IMR-90 (cell line): ENCODE measurements around the gene RPN2. TPM values are rescaled to one million over a fixed set of nuclear protein-coding genes. Genes with fewer than 3 reads are reported as not detected.

ENCODE experiments used
- ATAC-seq: fragments of 200-7000 bp; cut with Tn5 transposase; 2 replicates; pipeline ENCODE4 v1.9.1; 2020; ENCODE audit warnings: low read depth, mild to moderate bottlenecking, moderate library complexity
- BruUV-seq: library from RNA; stranded (reverse); fragments of 400-500 nt; replicated peaks from 2 replicates; lab custom pipeline; 2021; lab: Mats Ljungman, UMichigan
- CTCF ChIA-PET: fragments of 300-600 bp; formaldehyde crosslinking; extraction: SDS; loops from one replicate; lab custom pipeline; 2021; ENCODE audit warnings: antibody characterized with exemption; lab: Yijun Ruan, JAX
- POLR2A ChIA-PET: fragments of 300-600 bp; sonication (Branson Sonifier 250); formaldehyde crosslinking; loops from one replicate; lab custom pipeline; 2022; ENCODE audit warnings: antibody characterized with exemption; ENCODE audit not compliant: unreplicated experiment; lab: Charles Lee
- DNase-seq: peaks from one replicate; pipeline ENCODE4 v3.0.0; 2013
- H2AFZ ChIP-seq: replicated peaks from 2 replicates; pipeline ENCODE3; 2013; ENCODE audit warnings: low read length, mild to moderate bottlenecking; ENCODE audit not compliant: poor library complexity
- H2AK5ac ChIP-seq: 2 replicates; pipeline ENCODE4 v1.6.1; 2013; ENCODE audit warnings: low read depth, low read length, inconsistent platforms
- H2AK9ac ChIP-seq: replicated peaks from 2 replicates; pipeline ENCODE3; 2013; ENCODE audit warnings: mild to moderate bottlenecking, low read depth, low read length, moderate library complexity; ENCODE audit not compliant: poor library complexity
- H2BK120ac ChIP-seq: 2 replicates; pipeline ENCODE4 v1.6.1; 2013; ENCODE audit warnings: low read depth, low read length, inconsistent platforms
- H2BK15ac ChIP-seq: 3 replicates; pipeline ENCODE4 v1.6.1; 2013; ENCODE audit warnings: low read depth, low read length, inconsistent platforms
- H2BK20ac ChIP-seq: 2 replicates; pipeline ENCODE4 v1.6.1; 2013; ENCODE audit warnings: low read depth, mild to moderate bottlenecking, inconsistent platforms, low read length, moderate library complexity
- H2BK5ac ChIP-seq: 2 replicates; pipeline ENCODE4 v1.6.1; 2013; ENCODE audit warnings: mild to moderate bottlenecking, low read depth, low read length, inconsistent platforms; ENCODE audit not compliant: poor library complexity, severe bottlenecking
- H3K14ac ChIP-seq: replicated peaks from 2 replicates; pipeline ENCODE4 v1.6.1; 2013; ENCODE audit warnings: low read depth, low read length, inconsistent platforms
- H3K18ac ChIP-seq: 2 replicates; pipeline ENCODE4 v1.6.1; 2013; ENCODE audit warnings: low read depth, low read length, control low read depth
- H3K23ac ChIP-seq: 2 replicates; pipeline ENCODE4 v1.6.1; 2013; ENCODE audit warnings: low read depth, low read length, inconsistent platforms
- H3K27ac ChIP-seq: 2 replicates; pipeline ENCODE4 v1.5.1; 2013; ENCODE audit warnings: mild to moderate bottlenecking, control low read depth, low read length; ENCODE audit not compliant: insufficient read depth
- H3K27me3 ChIP-seq: 2 replicates; pipeline ENCODE4 v1.6.1; 2013; ENCODE audit warnings: low read length; ENCODE audit not compliant: control insufficient read depth, insufficient read depth
- H3K36me3 ChIP-seq: 2 replicates; pipeline ENCODE4 v1.6.1; 2013; ENCODE audit warnings: low read length, mixed read lengths; ENCODE audit not compliant: control insufficient read depth, insufficient read depth
- H3K4ac ChIP-seq: 2 replicates; pipeline ENCODE4 v1.6.1; 2013; ENCODE audit warnings: low read depth, low read length, inconsistent platforms
- H3K4me1 ChIP-seq: 2 replicates; pipeline ENCODE4 v1.6.1; 2013; ENCODE audit warnings: low read length, mixed read lengths; ENCODE audit not compliant: control insufficient read depth, insufficient read depth
- H3K4me2 ChIP-seq: 2 replicates; pipeline ENCODE4 v1.6.1; 2013; ENCODE audit warnings: low read depth, mild to moderate bottlenecking, control low read depth, low read length, moderate library complexity
- H3K4me3 ChIP-seq: 2 replicates; pipeline ENCODE4 v1.5.1; 2013; ENCODE audit warnings: low read depth, mild to moderate bottlenecking, control low read depth, low read length, moderate library complexity; ENCODE audit not compliant: insufficient read depth
- H3K56ac ChIP-seq: 2 replicates; pipeline ENCODE4 v1.6.1; 2013; ENCODE audit warnings: low read length, inconsistent platforms; ENCODE audit not compliant: insufficient read depth; ENCODE audit errors: extremely low read depth
- H3K79me1 ChIP-seq, 2 experiments: 2 replicates each; pipeline ENCODE4 v1.6.1; 2013; ENCODE audit warnings: low read length in 2 of 2, inconsistent platforms in 1 of 2, low read depth in 1 of 2
- H3K9ac ChIP-seq: 2 replicates; pipeline ENCODE4 v1.6.1; 2013; ENCODE audit warnings: low read depth, low read length, control low read depth
- H3K9me1 ChIP-seq: 2 replicates; pipeline ENCODE4 v1.6.1; 2013; ENCODE audit warnings: low read length, inconsistent platforms; ENCODE audit not compliant: insufficient read depth
- H3K9me3 ChIP-seq: 2 replicates; pipeline ENCODE4 v1.6.1; 2013; ENCODE audit warnings: low read length; ENCODE audit not compliant: control insufficient read depth, insufficient read depth
- H4K20me1 ChIP-seq: 2 replicates; pipeline ENCODE4 v1.6.1; 2013; ENCODE audit warnings: low read length, inconsistent platforms; ENCODE audit not compliant: insufficient read depth
- H4K5ac ChIP-seq: 2 replicates; pipeline ENCODE4 v1.6.1; 2013; ENCODE audit warnings: mild to moderate bottlenecking, low read depth, low read length, control low read depth
- H4K8ac ChIP-seq, 2 experiments: 2 replicates each; pipeline ENCODE4 v1.6.1; 2013; ENCODE audit warnings: low read depth in 2 of 2, low read length in 2 of 2, control low read depth in 1 of 2, inconsistent platforms in 1 of 2
- H4K91ac ChIP-seq: 2 replicates; pipeline ENCODE4 v1.6.1; 2013; ENCODE audit warnings: low read depth, low read length, inconsistent platforms; ENCODE audit not compliant: insufficient read depth
- CEBPB ChIP-seq: IDR thresholded peaks from 2 replicates; pipeline ENCODE4 v1.6.1; 2012; ENCODE audit warnings: low read depth, low read length, improper control_type of control experiment
- CHD1 ChIP-seq: IDR thresholded peaks from 2 replicates; pipeline ENCODE4 v1.6.1; 2012; ENCODE audit warnings: low read depth, low read length, improper control_type of control experiment
- CTCF ChIP-seq: conservative IDR thresholded peaks from 2 replicates; pipeline ENCODE4 v1.5.1; 2012; ENCODE audit warnings: mild to moderate bottlenecking, low read depth, low read length, improper control_type of control experiment
- ELK1 ChIP-seq: fragments of 150-350 bp; IDR thresholded peaks from 2 replicates; pipeline ENCODE4 v1.6.1; 2016; ENCODE audit warnings: low read depth, mild to moderate bottlenecking, low read length, moderate library complexity, borderline replicate concordance
- FOS ChIP-seq: fragments of 150-350 bp; IDR thresholded peaks from 2 replicates; pipeline ENCODE4 v1.6.1; 2016; ENCODE audit warnings: low read depth, low read length
- MAFK ChIP-seq: IDR thresholded peaks from 2 replicates; pipeline ENCODE4 v1.6.1; 2012; ENCODE audit warnings: low read depth, low read length, improper control_type of control experiment
- MAZ ChIP-seq: IDR thresholded peaks from 2 replicates; pipeline ENCODE4 v1.6.1; 2012; ENCODE audit warnings: low read depth, mild to moderate bottlenecking, low read length, improper control_type of control experiment, moderate library complexity, borderline replicate concordance
- MXI1 ChIP-seq: IDR thresholded peaks from 2 replicates; pipeline ENCODE4 v1.6.1; 2012; ENCODE audit warnings: low read depth, mild to moderate bottlenecking, low read length, moderate library complexity, borderline replicate concordance
- NFE2L2 ChIP-seq: fragments of 150-350 bp; IDR thresholded peaks from 2 replicates; pipeline ENCODE4 v1.6.1; 2016; ENCODE audit warnings: low read depth, mild to moderate bottlenecking, low read length
- POLR2A ChIP-seq: IDR thresholded peaks from 2 replicates; pipeline ENCODE4 v1.6.1; 2012; ENCODE audit warnings: mild to moderate bottlenecking, low read depth, low read length
- RAD21 ChIP-seq: IDR thresholded peaks from 2 replicates; pipeline ENCODE4 v1.6.1; 2012; ENCODE audit warnings: low read length, improper control_type of control experiment
- RCOR1 ChIP-seq: IDR thresholded peaks from 2 replicates; pipeline ENCODE4 v1.6.1; 2012; ENCODE audit warnings: mild to moderate bottlenecking, low read length, improper control_type of control experiment; ENCODE audit not compliant: insufficient replicate concordance
- RFX5 ChIP-seq: IDR thresholded peaks from 2 replicates; pipeline ENCODE4 v1.8.0; 2012; ENCODE audit warnings: low read depth, mild to moderate bottlenecking, low read length, moderate library complexity
- SMC3 ChIP-seq: fragments of 150-350 bp; IDR thresholded peaks from 2 replicates; pipeline ENCODE4 v1.6.1; 2016; ENCODE audit warnings: low read depth, mild to moderate bottlenecking, antibody characterized with exemption, low read length, moderate library complexity
- USF2 ChIP-seq: fragments of 150-350 bp; IDR thresholded peaks from 2 replicates; pipeline ENCODE4 v1.6.1; 2017; ENCODE audit warnings: mild to moderate bottlenecking, antibody characterized with exemption, low read length, low read depth
- WGBS, 2 experiments: methylation state at CpG; one replicate each; pipeline versions ENCODE4 v1.1.5 to v1.1.7; 2013; ENCODE audit warnings: missing lambda C conversion rate in 2 of 2; ENCODE audit not compliant: insufficient read length in 1 of 2; ENCODE audit errors: extremely low coverage in 2 of 2; 5-methylcytosine and 5-hydroxymethylcytosine counted together
- dilution Hi-C: fragments of 300-500 bp; cut with HindIII; formaldehyde crosslinking; loops from one replicate; pipeline ENCODE4 v1.14.3; 2018; ENCODE audit warnings: low sequenced_read_pairs; ENCODE audit not compliant: unreplicated experiment
- in situ Hi-C: fragments of 300-500 bp; cut with MboI; formaldehyde crosslinking; loops from 3 replicates; pipeline ENCODE4 v1.14.3; 2019; ENCODE audit warnings: low sequenced_read_pairs, inconsistent platforms, mixed read lengths
- intact Hi-C: fragments of 100-400 bp; cut with micrococcal nuclease; formaldehyde crosslinking; loops from 2 replicates; pipeline ENCODE4 v1.10.0; 2022
- polyA plus RNA-seq, 3 experiments: library from polyadenylated mRNA; depleted of rRNA; stranded (reverse); fragments of >200 nt; gene quantifications; 2 replicates each; pipeline ENCODE4 v1.2.3, GENCODE V29; 2012; ENCODE audit warnings: low replicate concordance in 1 of 3
- total RNA-seq: library from RNA; depleted of rRNA; stranded (reverse); fragments of >200 nt; gene quantifications from 2 replicates; pipeline ENCODE4 v1.2.3, GENCODE V29; 2012

The RPN2 gene
- total and polyA plus RNA-seq, 2 of the 4 experiments (the other 2 are of a cell fraction): 305 to 481 TPM

- no peak for TF ChIP-seq CHD1
These were observed 14.1 kb downstream of the RPN2 start (continued) for GRCh38 chr20:37193226-37193625.

GRCh38 chr20:37193821-37194220 is 14.7 kb downstream of the RPN2 start:
- H3K4me3 ChIP-seq: no peak overlapping the region
- H3K4me1 ChIP-seq: no peaks in the 10 kb centered on the region
- no peak overlapping the region for H2BK20ac ChIP-seq
- H4K91ac ChIP-seq: no peak overlapping the region
- 99% methylated on average over 8 of the region's 8 CpGs; no CpG with 5 or more reads in 1 of the 2 experiments for WGBS, 2 experiments
- no peak for ATAC-seq
- in situ Hi-C loops: no loop called here
- H3K36me3 ChIP-seq: peaks cover 15% of the 10 kb centered on the region
- no peak overlapping the region for H2BK120ac ChIP-seq
- H2AK9ac ChIP-seq: no peak overlapping the region
- ChIA-PET POLR2A (interaction anchor here (0.6 kb wide), 1 partner anchor 37 kb away, joined by 5 read pairs; no protein-coding TSS in a partner anchor), CTCF (no interaction called here)
- no peak overlapping the region for H2AK5ac ChIP-seq
- no peak overlapping the region for H3K9ac ChIP-seq
- TF ChIP-seq RAD21: no peak
- TF ChIP-seq CEBPB: no peak
- no peak for TF ChIP-seq FOS
- no peak for TF ChIP-seq RCOR1
- no peak for TF ChIP-seq CHD1
- TF ChIP-seq USF2: no peak
- no peak for TF ChIP-seq RFX5
- TF ChIP-seq ELK1: no peak
- TF ChIP-seq CTCF: no peak
- no peak for TF ChIP-seq NFE2L2
- TF ChIP-seq SMC3: no peak
- no peak for TF ChIP-seq MXI1
- TF ChIP-seq MAFK: no peak
- no peak for TF ChIP-seq MAZ
- no peak for TF ChIP-seq POLR2A
- H3K9me3 ChIP-seq: no peaks in the 10 kb centered on the region
- no peak overlapping the region for H4K5ac ChIP-seq
- no peak for DNase-seq
- peaks cover 86% of the 10 kb centered on the region for H4K20me1 ChIP-seq
- no peak overlapping the region for H3K4me2 ChIP-seq
- no peak overlapping the region for H3K18ac ChIP-seq
- H3K27me3 ChIP-seq: no peaks in the 10 kb centered on the region
- no peak overlapping the region for H2AFZ ChIP-seq
- no peak overlapping the region for H3K27ac ChIP-seq
- no peak overlapping the region for H3K4ac ChIP-seq
- no peaks in the 10 kb centered on the region for H3K9me1 ChIP-seq
- no peak overlapping the region for H3K23ac ChIP-seq
- no peak overlapping the region for H4K8ac ChIP-seq
- BruUV-seq: no TSS peak
- intact Hi-C loops: no loop called here
- H3K14ac ChIP-seq: no peak overlapping the region
- no peak overlapping the region for H2BK5ac ChIP-seq
- peaks cover 34 to 89% of the 10 kb centered on the region in 2 experiments for H3K79me1 ChIP-seq
- H2BK15ac ChIP-seq: no peak overlapping the region
- dilution Hi-C loops: no loop called here
- H3K56ac ChIP-seq: no peak overlapping the region
